ENCODE results near the gene MYL12B.
"Not testable (repeated sequence)": the region's sequence is repeated elsewhere in the genome, so short reads cannot be mapped to it uniquely, and the experiment has no call there.

The MYL12B gene

DNA sequence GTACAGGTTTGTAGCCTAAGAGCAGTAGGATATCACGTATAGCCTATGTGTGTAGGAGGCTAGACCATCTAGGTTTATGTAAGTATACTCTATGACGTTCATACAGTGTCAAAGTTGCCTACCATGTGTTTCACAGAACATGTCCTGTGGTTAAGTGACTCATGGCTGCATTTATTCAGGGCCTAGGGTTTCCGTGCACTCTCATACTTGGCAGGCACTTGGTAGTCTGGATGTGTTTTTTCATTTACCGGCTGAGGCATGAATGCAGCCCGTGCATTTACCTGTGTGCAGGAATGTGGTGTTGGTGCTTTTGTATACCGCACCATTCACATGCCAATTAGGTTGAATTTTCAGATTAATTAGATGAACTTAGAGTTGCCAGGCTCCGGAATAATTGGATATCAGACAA, 43.4 kb downstream of the MYL12B start:
- DNase-seq = no peak

DNA sequence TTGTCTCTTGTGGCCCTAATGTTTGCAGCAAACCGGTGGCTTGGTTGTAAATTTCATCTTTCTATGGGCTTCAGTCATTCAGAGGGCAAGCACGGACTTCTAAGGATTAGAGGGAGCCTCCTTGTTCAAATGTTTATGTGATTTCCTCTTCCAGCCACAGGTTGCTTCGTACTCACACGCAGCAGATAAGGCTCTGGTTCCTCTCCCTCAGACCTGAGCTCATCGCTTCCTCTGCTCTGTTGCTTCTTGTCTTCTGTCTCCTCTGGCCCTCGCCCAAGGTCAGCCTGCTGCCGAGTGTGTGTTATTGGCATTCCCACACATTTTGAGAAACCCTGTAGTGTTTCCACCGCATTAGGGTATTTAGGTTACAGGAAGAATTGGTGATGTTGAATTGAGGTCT, 44.0 kb downstream of the MYL12B start:
- no peak for DNase-seq

DNA sequence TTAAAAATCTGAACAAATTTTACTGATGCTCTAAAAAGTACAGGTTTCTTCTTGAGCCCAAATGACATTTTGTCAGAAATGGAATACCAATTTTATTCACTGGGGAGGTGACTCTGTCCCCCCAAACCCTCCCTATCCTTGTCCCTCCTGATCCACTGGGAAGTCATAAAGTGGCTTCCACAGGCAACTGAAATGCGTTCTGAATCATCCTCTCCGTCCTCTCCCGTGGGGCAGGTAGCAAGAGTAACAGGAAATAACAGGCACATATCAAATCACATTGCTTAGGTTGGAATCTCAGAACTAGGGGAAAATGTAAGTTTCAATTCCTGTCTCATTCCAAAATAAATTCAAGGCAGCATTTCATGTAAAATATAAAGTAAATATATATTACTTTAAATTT, 44.5 kb downstream of the MYL12B start:
- no peak for DNase-seq

DNA sequence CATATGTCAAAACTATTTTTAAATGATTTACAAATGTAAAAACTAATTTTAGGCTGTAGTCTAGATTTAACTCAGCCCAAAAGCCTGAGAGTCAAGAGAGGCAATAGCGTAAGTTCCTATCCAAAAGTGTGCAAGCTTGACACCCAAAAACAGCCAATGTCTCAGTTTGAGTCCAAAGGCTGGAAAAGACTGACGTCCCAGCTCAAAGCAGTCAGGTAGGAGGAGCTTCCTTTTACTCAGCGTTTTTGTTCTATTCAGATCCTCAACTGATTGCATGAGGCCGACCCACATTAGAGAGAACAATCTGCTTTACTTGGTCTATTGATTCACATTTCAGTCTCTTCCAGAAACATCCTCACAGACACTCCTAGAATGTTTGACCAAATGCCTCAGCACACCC, 51.8 kb downstream of the MYL12B start:
- DNase-seq = no peak

DNA sequence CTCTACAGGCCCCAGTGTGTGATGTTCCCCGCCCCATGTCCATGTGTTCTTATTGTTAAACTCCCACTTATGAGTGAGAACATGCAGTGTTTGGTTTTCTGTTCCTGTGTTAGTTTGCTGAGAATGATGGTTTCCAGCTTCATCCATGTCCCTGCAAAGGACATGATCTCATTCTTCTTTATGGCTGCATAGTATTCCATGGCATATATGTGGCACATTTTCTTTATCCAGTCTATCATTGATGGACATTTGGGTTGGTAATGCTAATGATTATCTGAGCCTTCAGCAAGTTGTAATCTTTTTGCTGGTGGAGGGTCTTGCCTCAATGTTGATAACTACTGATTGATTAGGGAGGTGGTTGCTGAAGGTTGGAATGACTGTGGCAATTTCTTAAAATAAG, 53.4 kb downstream of the MYL12B start:
- DNase-seq = not testable (repeated sequence)

DNA sequence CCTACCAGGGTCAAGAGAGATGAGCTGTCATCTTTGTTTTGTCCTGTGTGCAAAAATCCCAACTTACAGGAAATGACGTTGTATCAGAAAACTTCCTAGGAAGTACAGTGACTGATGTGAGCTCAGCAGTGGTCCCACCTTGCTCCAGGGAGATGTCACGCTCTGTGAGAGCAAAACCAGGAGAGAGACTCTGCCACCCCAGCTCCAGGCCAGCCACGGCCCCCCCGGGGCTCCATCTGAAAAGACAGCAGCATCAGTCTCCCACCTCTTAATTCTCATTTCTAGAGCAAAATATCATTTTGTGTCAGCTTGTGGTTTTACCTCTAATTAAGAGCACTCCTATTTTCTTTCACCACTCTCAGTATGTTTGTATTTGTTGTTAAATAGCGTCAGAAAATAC, 57.5 kb downstream of the MYL12B start:
- DNase-seq = no peak

DNA sequence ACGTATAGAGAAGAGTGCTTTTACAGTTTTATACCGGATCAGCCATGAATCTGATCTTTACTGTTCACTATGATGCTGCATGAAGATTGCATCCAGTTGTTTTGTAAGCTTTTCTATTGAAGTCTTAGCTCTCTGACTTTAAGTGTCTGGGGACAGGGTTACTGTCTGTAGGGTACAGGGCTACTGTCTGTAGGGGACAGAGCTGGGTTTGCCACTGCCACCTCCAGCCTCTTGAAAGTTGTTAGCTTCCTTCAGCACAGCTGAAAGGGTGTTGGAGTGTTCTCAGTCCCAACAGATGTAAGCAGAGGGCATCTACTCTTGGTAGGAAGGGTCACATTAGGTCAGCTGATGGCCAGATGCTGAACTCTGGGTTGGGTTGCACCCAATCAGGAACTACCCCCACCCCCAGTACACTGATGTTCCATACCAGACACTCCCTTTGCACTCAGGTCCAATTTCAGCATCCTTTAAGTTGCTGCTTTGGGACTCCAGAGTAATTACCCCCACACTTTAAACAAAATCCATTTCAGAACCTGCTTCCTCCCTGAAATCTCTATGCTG, 58.0 kb downstream of the MYL12B start:
- no peak for DNase-seq

DNA sequence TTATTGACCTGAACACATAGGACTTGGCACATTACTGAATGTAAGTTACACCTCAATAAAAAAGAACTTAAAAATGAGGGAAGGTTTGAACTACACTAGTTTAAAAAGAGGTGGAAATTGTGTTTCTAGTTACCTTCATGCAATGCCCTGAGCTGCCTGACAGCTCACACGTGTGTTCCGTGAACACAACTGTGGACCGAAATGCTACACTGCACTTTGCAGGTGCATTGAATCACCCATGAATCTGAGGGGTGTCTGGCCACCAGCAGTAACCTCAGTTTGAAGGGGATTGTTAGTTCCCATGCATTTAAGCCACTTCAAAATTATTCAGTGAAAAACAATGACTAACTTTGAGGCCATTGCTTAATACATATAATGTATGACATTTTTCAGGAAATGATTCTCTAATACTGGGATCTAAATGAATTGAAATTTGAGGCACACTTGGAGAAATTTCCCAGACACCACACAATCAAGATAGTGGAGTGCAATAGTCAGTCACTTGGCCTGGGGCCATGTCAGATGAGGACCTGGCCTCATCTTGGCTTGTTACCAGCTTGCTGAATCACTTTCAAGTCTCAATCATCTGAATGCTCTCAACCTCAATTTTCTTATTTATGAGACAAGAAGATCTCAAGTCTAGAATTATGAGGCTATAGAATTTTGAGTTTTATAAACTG, 59.3 kb downstream of the MYL12B start:
- no peak for DNase-seq

DNA sequence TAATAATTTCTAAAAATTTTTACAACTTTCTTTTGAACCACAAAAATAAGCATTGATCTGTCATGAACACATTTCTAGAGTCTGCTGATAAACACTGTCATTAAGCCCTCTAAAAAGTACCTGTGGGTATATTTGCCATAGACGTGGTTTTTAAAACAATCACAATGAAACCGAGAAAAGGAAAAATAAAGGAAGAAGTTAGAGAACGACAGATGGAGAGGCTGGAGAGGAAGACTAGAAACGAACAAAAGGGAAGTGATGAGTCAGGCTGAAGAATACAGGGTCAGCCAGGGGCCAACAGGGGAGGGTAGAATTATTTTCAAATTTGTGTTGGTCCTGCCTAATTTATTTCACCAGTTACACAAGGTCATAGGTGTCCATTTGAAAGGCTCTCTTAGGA, 62.0 kb downstream of the MYL12B start:
- DNase-seq = no peak
